D721Med (cell line): Measurements from ENCODE around the gene MC2R.

ENCODE experiments used
- DNase-seq: peaks from one replicate; pipeline ENCODE4 v3.0.0; 2011; ENCODE audit warnings: low spot score; ENCODE audit not compliant: insufficient read length
- FAIRE-seq: peaks from 2 replicates; lab custom pipeline; 2011; peaks lifted over from hg19 to GRCh38; lab: Jason Lieb, UNC
- CTCF ChIP-seq: IDR thresholded peaks from 2 replicates; pipeline ENCODE4 v1.5.1; 2012; ENCODE audit warnings: mild to moderate bottlenecking, control low read depth; ENCODE audit not compliant: insufficient read depth; ENCODE audit errors: missing control alignments

Gene MC2R

GRCh38 chr18:13834496-13835015 is 80.8 kb downstream of the MC2R start:
- DNase-seq (no peak), FAIRE-seq (no peak)
- no peak for TF ChIP-seq CTCF
